ENCODE results near the gene SPRED1. TPM values are rescaled to one million over a fixed set of nuclear protein-coding genes. Genes with fewer than 3 reads are reported as not detected.

SPRED1 gene
- total and polyA plus RNA-seq, 10 of the 15 experiments (the other 5 are each of a cell fraction or from before 2014, with no cell fraction given): 0.08 to 2.6 (median 0.22) TPM

- Histone ChIP-seq H2AFZ (ENCODE audit: control insufficient read depth, low read depth, low read length) (no peak overlapping the region), H3K36me3 (ENCODE audit: control insufficient read depth in 2 of 2, insufficient read depth in 2 of 2, low read length in 1 of 2) (no peaks in the 10 kb centered on the region), H3K9me3 (replicated peaks; ENCODE audit: control insufficient read depth, insufficient read depth, low read length) (no peaks in the 10 kb centered on the region), H3K9ac (ENCODE audit: control insufficient read depth, insufficient read depth, low read length) (no peak overlapping the region), H3K27me3 (replicated peaks in 1 of 2; ENCODE audit: control insufficient read depth in 2 of 2, insufficient read depth in 2 of 2, low read length in 1 of 2) (no peaks in the 10 kb centered on the region), H3K4me2 (ENCODE audit: control insufficient read depth, insufficient read depth) (no peak overlapping the region), H3K4me3 (no peak overlapping the region), H3K79me2 (ENCODE audit: control insufficient read depth, insufficient read depth, low read length) (no peaks in the 10 kb centered on the region), H3K4me1 (ENCODE audit: control insufficient read depth, insufficient read depth, low read length) (no peaks in the 10 kb centered on the region), H4K20me1 (ENCODE audit: control insufficient read depth, insufficient read depth) (no peaks in the 10 kb centered on the region), H3K27ac (ENCODE audit: control insufficient read depth, insufficient read depth) (no peak overlapping the region)
- BruUV-seq (replicated peaks): no TSS peak
- in situ Hi-C loops (cut with MboI) (no loop called here), intact Hi-C loops (cut with micrococcal nuclease; ENCODE audit: unreplicated experiment) (no loop called here)
- ChIA-PET RAD21 (ENCODE audit: unreplicated experiment) (interaction anchor here (0.6 kb wide), 1 partner anchor 136 kb away, joined by 3 read pairs; no protein-coding TSS in a partner anchor), SMC1A (ENCODE audit: uncharacterized antibody, unreplicated experiment) (no interaction called here), CTCF (interaction anchor here (1.0 kb wide), 1 partner anchor 12 kb away, joined by 3 read pairs; no protein-coding TSS in a partner anchor), POLR2A (no interaction called here)
- no peak for DNase-seq (ENCODE audit: low read depth, low spot score)
- no peak for FAIRE-seq
- no peak for ATAC-seq
- TF ChIP-seq IRF5 (IDR thresholded peaks at IDR 0.05; ENCODE audit: borderline replicate concordance) (no peak), SMARCA5 (IDR thresholded peaks at IDR 0.05) (no peak), ASH2L (IDR thresholded peaks at IDR 0.05; ENCODE audit: borderline replicate concordance, low read depth) (no peak)
Measured at GRCh38 chr15:38211249-38211648, 41.4 kb upstream of the SPRED1 start.

GRCh38 chr15:38211811-38212210, 40.8 kb upstream of the SPRED1 start:
- Histone ChIP-seq H2AFZ (ENCODE audit: control insufficient read depth, low read depth, low read length) (no peak overlapping the region), H3K4me1 (ENCODE audit: control insufficient read depth, insufficient read depth, low read length) (no peaks in the 10 kb centered on the region), H3K36me3 (ENCODE audit: control insufficient read depth in 2 of 2, insufficient read depth in 2 of 2, low read length in 1 of 2) (no peaks in the 10 kb centered on the region), H3K9me3 (replicated peaks; ENCODE audit: control insufficient read depth, insufficient read depth, low read length) (no peaks in the 10 kb centered on the region), H3K4me2 (ENCODE audit: control insufficient read depth, insufficient read depth) (no peak overlapping the region), H3K4me3 (no peak overlapping the region), H3K27ac (ENCODE audit: control insufficient read depth, insufficient read depth) (no peak overlapping the region), H3K9ac (ENCODE audit: control insufficient read depth, insufficient read depth, low read length) (no peak overlapping the region), H3K27me3 (replicated peaks in 1 of 2; ENCODE audit: control insufficient read depth in 2 of 2, insufficient read depth in 2 of 2, low read length in 1 of 2) (no peaks in the 10 kb centered on the region), H3K79me2 (ENCODE audit: control insufficient read depth, insufficient read depth, low read length) (no peaks in the 10 kb centered on the region), H4K20me1 (ENCODE audit: control insufficient read depth, insufficient read depth) (no peaks in the 10 kb centered on the region)
- ChIA-PET CTCF (interaction anchor here (1.0 kb wide), 1 partner anchor 13 kb away, joined by 3 read pairs; no protein-coding TSS in a partner anchor), POLR2A (interaction anchor here (0.6 kb wide), 1 partner anchor 12 kb away, joined by 8 read pairs; no protein-coding TSS in a partner anchor), SMC1A (ENCODE audit: uncharacterized antibody, unreplicated experiment) (interaction anchor here (0.8 kb wide), 1 partner anchor 206 kb away, joined by 3 read pairs; no protein-coding TSS in a partner anchor), RAD21 (ENCODE audit: unreplicated experiment) (no interaction called here)
- no TSS peak for BruUV-seq (replicated peaks)
- 59% methylated on average over 3 of the region's 4 CpGs for WGBS (ENCODE audit: insufficient coverage, insufficient replicate concordance, low lambda C conversion rate, missing lambda C conversion rate)
- intact Hi-C loops (cut with micrococcal nuclease; ENCODE audit: unreplicated experiment) (no loop called here), in situ Hi-C loops (cut with MboI) (no loop called here)
- no peak for DNase-seq (ENCODE audit: low read depth, low spot score)
- no peak for ATAC-seq
- no peak for FAIRE-seq
- no peak for TF ChIP-seq STAT3 (IDR thresholded peaks at IDR 0.05; ENCODE audit: low read depth, low read length)
- TF ChIP-seq KLF5 (IDR thresholded peaks at IDR 0.05; ENCODE audit: partially characterized antibody): no peak
- no peak for TF ChIP-seq ZSCAN29 (IDR thresholded peaks at IDR 0.05)
- no peak for TF ChIP-seq REST (IDR thresholded peaks at IDR 0.05; ENCODE audit: low read depth, low read length)
- TF ChIP-seq SP1 (IDR thresholded peaks at IDR 0.05; ENCODE audit: low read depth, low read length): no peak
- TF ChIP-seq SIX5 (IDR thresholded peaks at IDR 0.05; ENCODE audit: low read depth, low read length, severe bottlenecking): no peak
- no peak for TF ChIP-seq IRF5 (IDR thresholded peaks at IDR 0.05; ENCODE audit: borderline replicate concordance)
- no peak for TF ChIP-seq ZNF274 (IDR thresholded peaks at IDR 0.05; ENCODE audit: insufficient read depth, insufficient read length)
- TF ChIP-seq RB1 (IDR thresholded peaks at IDR 0.05; ENCODE audit: borderline replicate concordance): no peak
- no peak for TF ChIP-seq POLR2A (IDR thresholded peaks at IDR 0.05; ENCODE audit: low read depth, low read length)
- no peak for TF ChIP-seq MAX (IDR thresholded peaks at IDR 0.05; ENCODE audit: low read depth, low read length)
